Thyroid gland (tissue), 4 donors: ENCODE data around the gene TCIRG1. TPM values are rescaled to one million over a fixed set of nuclear protein-coding genes. Genes with fewer than 3 reads are reported as not detected.
A peak's percentile ranks its signal among the peaks of the same experiment; 100 is the strongest.

ENCODE experiments used
- DNase-seq, 2 donors: peaks; one replicate each; pipeline ENCODE4 v3.0.0-alpha.2; 2019
- H3K27ac ChIP-seq, 3 donors: fragments of 200-600 bp; sonication (generic); 1 replicate in 2 of 3; 2 replicates in 1 of 3; pipeline ENCODE4 v1.5.1; 2016 to 2019; ENCODE audit warnings: mild to moderate bottlenecking in 1 of 3, moderate library complexity in 1 of 3
- H3K27me3 ChIP-seq: fragments of 200-600 bp; sonication (generic); one replicate; pipeline ENCODE4 v1.5.1; 2019
- H3K36me3 ChIP-seq, 2 donors: fragments of 200-600 bp; sonication (generic); one replicate each; pipeline ENCODE4 v1.5.1; 2016 to 2019
- H3K4me1 ChIP-seq, 2 donors: fragments of 200-600 bp; sonication (generic); one replicate each; pipeline ENCODE4 v1.5.1; 2017 to 2019
- H3K4me3 ChIP-seq, 3 donors: fragments of 200-600 bp; sonication (generic); replicated peaks in 1 of 3; 1 replicate in 2 of 3; 2 replicates in 1 of 3; pipeline ENCODE4 v1.5.1; 2016; ENCODE audit warnings: mild to moderate bottlenecking in 1 of 3
- H3K9me3 ChIP-seq: fragments of 200-600 bp; sonication (generic); one replicate; pipeline ENCODE4 v1.5.1; 2017
- CTCF ChIP-seq, 6 experiments: fragments of 200-600 bp in 3 of 6; fragments of 450-650 bp in 3 of 6; sonication (generic) in 3 of 6; IDR thresholded peaks; one replicate each; pipeline ENCODE4 v1.5.1; 2016 to 2019; ENCODE audit warnings: antibody characterized with exemption in 6 of 6, mild to moderate bottlenecking in 2 of 6, inconsistent platforms in 1 of 6, moderate library complexity in 1 of 6
- POLR2A ChIP-seq, 2 donors: fragments of 450-650 bp; IDR thresholded peaks; one replicate each; pipeline ENCODE4 v1.6.1; 2017; ENCODE audit warnings: antibody characterized with exemption in 2 of 2, mild to moderate bottlenecking in 2 of 2, moderate library complexity in 1 of 2
- WGBS, 2 donors: methylation state at CpG; one replicate each; pipeline ENCODE4 v1.1.5; 2017; 5-methylcytosine and 5-hydroxymethylcytosine counted together
- intact Hi-C: fragments of 100-400 bp; cut with DNase I; formaldehyde crosslinking; loops from one replicate; pipeline ENCODE4 v1.15.1; 2023
- total RNA-seq, 4 donors: library from RNA; depleted of rRNA; stranded (reverse); fragments of >200 nt; gene quantifications; one replicate each; pipeline ENCODE4 v1.2.3, GENCODE V29; 2016

TCIRG1 gene
- total RNA-seq, 4 donors from 2014 or later: 74.8 to 141 (median 121) TPM

- Histone ChIP-seq H3K4me1 (peaks cover 35 to 42% of the 10 kb centered on the region in 2 donors), H3K9me3 (no peaks in the 10 kb centered on the region), H3K4me3 (peak overlapping the region in 1 of 3 donors; percentile 48), H3K27ac (peak overlapping the region; percentile 88 to 94 (median 91)), H3K27me3 (no peaks in the 10 kb centered on the region), H3K36me3 (peaks cover 12 to 14% of the 10 kb centered on the region in 2 donors)
- 85 to 94% methylated on average over 12 to 22 of the region's 23 CpGs for WGBS, 2 donors
- DNase-seq: no peak
- TF ChIP-seq POLR2A (IDR thresholded peaks at IDR 0.05): no peak
- TF ChIP-seq CTCF (IDR thresholded peaks at IDR 0.05): no peak
- intact Hi-C loops: loop anchor here (5.0 kb wide), 1 partner anchor 81 kb away; the partner anchor contains the start of gene CHKA
Measured at GRCh38 chr11:68040957-68041591, 2.2 kb downstream of the TCIRG1 start.

GRCh38 chr11:68041617-68042218, 2.9 kb downstream of the TCIRG1 start:
- intact Hi-C loops: loop anchor here (5.0 kb wide), 1 partner anchor 81 kb away; the partner anchor contains the start of gene CHKA
- Histone ChIP-seq H3K27me3 (no peaks in the 10 kb centered on the region), H3K36me3 (peaks cover 10 to 12% of the 10 kb centered on the region in 2 donors), H3K4me1 (peaks cover 32 to 39% of the 10 kb centered on the region in 2 donors), H3K27ac (no peak overlapping the region), H3K4me3 (no peak overlapping the region), H3K9me3 (no peaks in the 10 kb centered on the region)
- 80 to 86% methylated on average over 10 to 12 of the region's 12 CpGs for WGBS, 2 donors
- TF ChIP-seq POLR2A (IDR thresholded peaks at IDR 0.05) (no peak), CTCF (IDR thresholded peaks at IDR 0.05) (no peak)
- DNase-seq: no peak

- Histone ChIP-seq H3K27ac (no peak overlapping the region), H3K9me3 (no peaks in the 10 kb centered on the region), H3K36me3 (peaks cover 10 to 12% of the 10 kb centered on the region in 2 donors), H3K4me1 (peaks cover 25 to 32% of the 10 kb centered on the region in 2 donors), H3K4me3 (no peak overlapping the region), H3K27me3 (no peaks in the 10 kb centered on the region)
- 96 to 100% methylated on average over 6 to 8 of the region's 27 CpGs for WGBS, 2 donors
- DNase-seq: no peak
- intact Hi-C loops: loop anchor here (5.0 kb wide), 1 partner anchor 80 kb away; the partner anchor contains the start of gene CHKA
- TF ChIP-seq CTCF (IDR thresholded peaks at IDR 0.05): no peak
- no peak for TF ChIP-seq POLR2A (IDR thresholded peaks at IDR 0.05)
Measured at GRCh38 chr11:68042219-68043028, 3.6 kb downstream of the TCIRG1 start.

- peaks cover 10 to 12% of the 10 kb centered on the region in 2 donors for H3K36me3 ChIP-seq
Measured at GRCh38 chr11:68043029-68043348, 4.2 kb downstream of the TCIRG1 start.

More at GRCh38 chr11:68043029-68043348, 4.2 kb downstream of the TCIRG1 start:
- 73 to 80% methylated on average over 2 to 3 of the region's 8 CpGs for WGBS, 2 donors
- no peak for DNase-seq
- no peaks in the 10 kb centered on the region for H3K27me3 ChIP-seq
- H3K4me3 ChIP-seq: no peak overlapping the region
- no peak for TF ChIP-seq POLR2A (IDR thresholded peaks at IDR 0.05)
- TF ChIP-seq CTCF (IDR thresholded peaks at IDR 0.05): no peak
- H3K4me1 ChIP-seq: peaks cover 19 to 28% of the 10 kb centered on the region in 2 donors
- no peaks in the 10 kb centered on the region for H3K9me3 ChIP-seq
- intact Hi-C loops: loop anchor here (5.0 kb wide), 1 partner anchor 79 kb away; the partner anchor contains the start of gene CHKA
- no peak overlapping the region for H3K27ac ChIP-seq
